ENCODE measurements around the gene DPYD. TPM values are rescaled to one million over a fixed set of nuclear protein-coding genes. Genes with fewer than 3 reads are reported as not detected.

DPYD gene
- total and polyA plus RNA-seq, 4 experiments from 2014 or later = 49.7 to 58.4 (median 51.9) TPM

DNA sequence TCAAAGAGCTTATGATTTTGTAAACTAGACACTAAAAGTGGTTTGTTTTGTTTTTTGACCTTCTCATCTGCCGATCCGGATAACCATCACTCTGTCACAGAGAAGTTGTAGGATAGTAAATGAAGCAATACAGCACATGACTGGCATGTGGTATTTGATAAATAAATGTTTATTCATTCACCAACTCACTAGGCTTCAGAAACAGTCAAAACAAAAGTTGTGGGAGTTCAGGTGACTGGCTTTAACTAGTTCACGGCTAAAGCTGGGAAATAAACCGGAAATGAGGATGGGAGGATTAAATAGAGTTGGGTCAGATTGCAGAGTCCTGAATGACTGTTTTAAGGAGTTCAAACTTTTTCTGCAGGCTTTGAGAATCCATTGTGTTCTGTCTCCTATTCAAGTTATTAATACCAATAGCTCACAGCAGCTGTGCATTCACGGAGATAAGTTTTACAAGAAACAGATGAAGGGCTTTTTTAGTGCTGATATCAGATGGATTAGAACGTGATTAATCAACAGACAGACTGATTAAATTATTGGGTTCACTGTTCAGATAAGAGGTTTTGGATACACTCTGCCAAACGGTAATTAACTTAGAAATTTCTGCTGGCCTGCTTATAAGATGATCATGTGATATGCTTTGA is 463.3 kb downstream of the DPYD start:
- intact Hi-C loops (cut with micrococcal nuclease) = no loop called here

DNA sequence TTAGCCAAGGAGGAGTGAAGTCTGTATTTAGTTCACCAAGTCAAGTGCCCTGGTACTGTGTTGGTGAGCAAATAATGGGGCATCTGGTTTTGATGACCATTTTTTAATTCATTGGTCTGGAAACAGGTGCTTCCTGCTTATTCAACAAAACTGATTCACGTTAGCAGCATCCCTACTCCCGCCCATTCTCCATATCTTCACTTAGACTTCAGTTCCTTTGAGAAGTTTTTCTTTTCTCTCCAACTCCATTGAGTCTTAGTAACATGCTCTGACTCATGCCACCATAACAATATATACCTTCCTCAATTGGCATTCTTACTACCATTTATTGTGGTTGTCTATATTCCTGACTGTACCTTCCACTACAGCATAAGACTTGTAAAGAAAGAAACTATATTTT is 468.9 kb downstream of the DPYD start:
- H3K4me3 Mint-ChIP-seq = no peak overlapping the region
- DNase-seq = no peak
- peaks cover 26% of the 10 kb centered on the region in 2 donors for H3K36me3 Mint-ChIP-seq
- H3K27ac ChIP-seq (ENCODE audit: low read depth, low read length) = no peak overlapping the region
- no peaks in the 10 kb centered on the region for H3K27me3 ChIP-seq (ENCODE audit: insufficient read depth, low read length)
- H3K27ac Mint-ChIP-seq = no peak overlapping the region
- H3K27me3 Mint-ChIP-seq = no peaks in the 10 kb centered on the region
- peaks cover 5% of the 10 kb centered on the region for H3K36me3 ChIP-seq (ENCODE audit: insufficient read depth, low read length)
- intact Hi-C loops (cut with micrococcal nuclease) = no loop called here
- no peaks in the 10 kb centered on the region for H3K9me3 ChIP-seq (ENCODE audit: control insufficient read depth in 1 of 2, low read length in 2 of 2)
- CTCF ChIA-PET (ENCODE audit: partially characterized antibody) = no interaction called here
- H3K4me3 ChIP-seq (ENCODE audit: low read length in 2 of 2) = no peak overlapping the region
- H3K4me1 ChIP-seq (ENCODE audit: insufficient read depth, low read length) = no peaks in the 10 kb centered on the region
- POLR2A ChIA-PET (ENCODE audit: partially characterized antibody) = no interaction called here
- H3K4me1 Mint-ChIP-seq = peaks cover 0 to 5% (median 3%) of the 10 kb centered on the region in 4 donors
- H3K9me3 Mint-ChIP-seq = peaks cover 0 to 1% (median 0%) of the 10 kb centered on the region in 8 donors

More for the DNA sequence above, 463.3 kb downstream of the DPYD start:
- Histone ChIP-seq H3K4me1 (ENCODE audit: insufficient read depth, low read length) (no peaks in the 10 kb centered on the region), H3K36me3 (ENCODE audit: insufficient read depth, low read length) (no peaks in the 10 kb centered on the region), H3K9me3 (ENCODE audit: control insufficient read depth in 1 of 2, low read length in 2 of 2) (no peaks in the 10 kb centered on the region), H3K27ac (ENCODE audit: low read depth, low read length) (no peak overlapping the region), H3K4me3 (ENCODE audit: low read length in 2 of 2) (no peak overlapping the region), H3K27me3 (ENCODE audit: insufficient read depth, low read length) (no peaks in the 10 kb centered on the region)
- H3K9me3 Mint-ChIP-seq = no peaks in the 10 kb centered on the region
- ChIA-PET POLR2A (ENCODE audit: partially characterized antibody) (no interaction called here), CTCF (ENCODE audit: partially characterized antibody) (no interaction called here)
- H3K4me3 Mint-ChIP-seq = no peak overlapping the region
- peaks cover 24 to 37% of the 10 kb centered on the region in 2 donors for H3K36me3 Mint-ChIP-seq
- no peak overlapping the region for H3K27ac Mint-ChIP-seq
- no peaks in the 10 kb centered on the region for H3K27me3 Mint-ChIP-seq
- peaks cover 0 to 7% (median 4%) of the 10 kb centered on the region in 4 donors for H3K4me1 Mint-ChIP-seq
- DNase-seq = no peak

DNA sequence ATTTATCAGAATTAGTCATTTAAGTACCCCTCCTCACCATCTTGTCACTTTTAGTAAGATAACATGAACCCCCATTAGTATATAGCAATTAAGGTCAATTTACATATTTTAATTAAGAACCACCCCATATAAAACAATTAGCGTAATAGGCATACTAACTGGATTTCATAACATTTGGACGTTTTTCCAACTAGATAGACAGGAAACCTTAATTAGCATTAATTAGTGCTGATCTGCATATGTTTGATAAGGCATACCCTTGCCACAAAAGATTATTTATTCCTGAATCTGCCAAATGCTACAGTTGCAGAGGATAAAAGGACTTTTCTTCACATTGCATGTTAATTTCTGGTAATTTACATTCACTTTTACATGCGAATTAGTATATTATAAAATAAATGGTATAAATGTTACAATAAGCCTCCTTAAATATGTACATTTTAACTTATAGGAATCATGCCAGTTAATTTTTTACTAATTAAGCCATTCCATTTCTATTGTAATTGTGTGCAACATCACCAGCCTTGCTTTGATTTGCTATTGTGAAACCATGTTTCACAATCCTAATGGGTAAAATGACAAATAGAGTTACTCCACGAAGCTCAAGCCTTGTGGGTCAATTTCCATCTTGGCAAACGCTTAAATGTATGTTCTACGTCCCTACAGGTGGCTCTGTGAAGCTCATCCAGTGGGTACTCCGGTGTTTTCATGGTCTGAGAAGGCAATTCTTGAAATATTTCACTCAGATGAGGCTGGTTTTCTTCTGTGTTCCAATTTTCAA is 469.6 kb downstream of the DPYD start:
- intact Hi-C loops (cut with micrococcal nuclease) = no loop called here
- Mint-ChIP-seq H3K9me3 (peaks cover 0 to 1% (median 0%) of the 10 kb centered on the region in 8 donors), H3K4me1 (peaks cover 0 to 5% (median under 1%) of the 10 kb centered on the region in 4 donors), H3K36me3 (peaks cover 28 to 29% of the 10 kb centered on the region in 2 donors), H3K27me3 (no peaks in the 10 kb centered on the region), H3K4me3 (no peak overlapping the region), H3K27ac (no peak overlapping the region)
- POLR2A ChIA-PET (ENCODE audit: partially characterized antibody) = no interaction called here
- peaks cover 7% of the 10 kb centered on the region for H3K36me3 ChIP-seq (ENCODE audit: insufficient read depth, low read length)
- no peak overlapping the region for H3K4me3 ChIP-seq (ENCODE audit: low read length in 2 of 2)
- no peaks in the 10 kb centered on the region for H3K9me3 ChIP-seq (ENCODE audit: control insufficient read depth in 1 of 2, low read length in 2 of 2)
- H3K27me3 ChIP-seq (ENCODE audit: insufficient read depth, low read length) = no peaks in the 10 kb centered on the region
- CTCF ChIA-PET (ENCODE audit: partially characterized antibody) = no interaction called here
- no peak overlapping the region for H3K27ac ChIP-seq (ENCODE audit: low read depth, low read length)
- no peaks in the 10 kb centered on the region for H3K4me1 ChIP-seq (ENCODE audit: insufficient read depth, low read length)
- no peak for DNase-seq

DNA sequence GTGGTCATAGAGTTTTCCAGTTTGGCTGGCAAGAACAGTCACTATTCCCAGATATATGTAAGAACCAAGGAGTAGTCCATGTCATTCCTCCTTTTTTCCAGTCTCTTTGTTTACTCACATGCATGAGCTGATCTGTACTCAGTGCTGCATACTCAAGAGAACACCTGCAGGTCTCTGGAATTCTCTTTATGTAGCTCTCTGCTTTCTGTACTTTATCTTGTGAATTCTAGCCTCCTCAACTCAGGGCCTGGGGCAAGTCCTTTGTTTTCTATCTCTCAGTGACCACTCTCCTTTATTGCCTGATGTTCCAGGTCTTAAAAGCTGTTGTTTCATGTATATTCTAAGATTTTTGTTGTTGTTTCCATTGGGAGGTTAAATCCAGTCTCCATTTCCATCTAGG is 478.9 kb downstream of the DPYD start:
- ChIA-PET CTCF (ENCODE audit: partially characterized antibody) (no interaction called here), POLR2A (ENCODE audit: partially characterized antibody) (no interaction called here)

DNA sequence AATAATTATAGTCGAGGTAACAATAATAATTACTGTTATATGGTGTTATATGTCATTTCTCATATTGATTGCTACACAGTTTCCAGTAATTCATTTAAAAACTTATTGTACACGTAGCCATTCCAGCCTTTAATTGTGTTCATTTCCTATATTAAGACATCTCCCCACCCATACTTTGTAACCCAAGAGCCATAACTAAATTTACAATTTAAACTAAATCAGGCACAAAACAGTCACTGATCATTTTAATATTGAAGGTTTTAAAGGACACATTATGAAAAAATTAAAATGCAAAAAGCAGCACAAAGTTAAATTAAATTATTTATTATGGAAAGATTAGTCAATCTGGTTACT is 487.0 kb downstream of the DPYD start:
- Histone ChIP-seq H3K9me3 (ENCODE audit: control insufficient read depth in 1 of 2, low read length in 2 of 2) (no peaks in the 10 kb centered on the region), H3K27me3 (ENCODE audit: insufficient read depth, low read length) (no peaks in the 10 kb centered on the region), H3K36me3 (ENCODE audit: insufficient read depth, low read length) (no peaks in the 10 kb centered on the region), H3K4me1 (ENCODE audit: insufficient read depth, low read length) (no peaks in the 10 kb centered on the region), H3K27ac (ENCODE audit: low read depth, low read length) (no peak overlapping the region), H3K4me3 (ENCODE audit: low read length in 2 of 2) (no peak overlapping the region)
- Mint-ChIP-seq H3K27me3 (no peaks in the 10 kb centered on the region), H3K27ac (no peak overlapping the region), H3K4me3 (no peak overlapping the region), H3K36me3 (peaks cover 7 to 42% of the 10 kb centered on the region in 2 donors), H3K9me3 (no peaks in the 10 kb centered on the region), H3K4me1 (no peaks in the 10 kb centered on the region)
- POLR2A ChIA-PET (ENCODE audit: partially characterized antibody) = no interaction called here
- CTCF ChIA-PET (ENCODE audit: partially characterized antibody) = no interaction called here
- DNase-seq = no peak
- intact Hi-C loops (cut with micrococcal nuclease) = no loop called here

More for the DNA sequence above, 478.9 kb downstream of the DPYD start:
- H3K36me3 ChIP-seq (ENCODE audit: insufficient read depth, low read length) = peaks cover 2% of the 10 kb centered on the region
- no peak overlapping the region for H3K4me3 ChIP-seq (ENCODE audit: low read length in 2 of 2)
- Mint-ChIP-seq H3K4me1 (peaks cover 0 to 3% (median 1%) of the 10 kb centered on the region in 4 donors), H3K27ac (no peak overlapping the region), H3K9me3 (peaks cover 0 to 2% (median 0%) of the 10 kb centered on the region in 8 donors), H3K4me3 (no peak overlapping the region), H3K27me3 (no peaks in the 10 kb centered on the region), H3K36me3 (peaks cover 17 to 46% of the 10 kb centered on the region in 2 donors)
- no peaks in the 10 kb centered on the region for H3K4me1 ChIP-seq (ENCODE audit: insufficient read depth, low read length)
- H3K9me3 ChIP-seq (ENCODE audit: control insufficient read depth in 1 of 2, low read length in 2 of 2) = no peaks in the 10 kb centered on the region
- intact Hi-C loops (cut with micrococcal nuclease) = no loop called here
- H3K27ac ChIP-seq (ENCODE audit: low read depth, low read length) = no peak overlapping the region
- no peak for DNase-seq
- no peaks in the 10 kb centered on the region for H3K27me3 ChIP-seq (ENCODE audit: insufficient read depth, low read length)

DNA sequence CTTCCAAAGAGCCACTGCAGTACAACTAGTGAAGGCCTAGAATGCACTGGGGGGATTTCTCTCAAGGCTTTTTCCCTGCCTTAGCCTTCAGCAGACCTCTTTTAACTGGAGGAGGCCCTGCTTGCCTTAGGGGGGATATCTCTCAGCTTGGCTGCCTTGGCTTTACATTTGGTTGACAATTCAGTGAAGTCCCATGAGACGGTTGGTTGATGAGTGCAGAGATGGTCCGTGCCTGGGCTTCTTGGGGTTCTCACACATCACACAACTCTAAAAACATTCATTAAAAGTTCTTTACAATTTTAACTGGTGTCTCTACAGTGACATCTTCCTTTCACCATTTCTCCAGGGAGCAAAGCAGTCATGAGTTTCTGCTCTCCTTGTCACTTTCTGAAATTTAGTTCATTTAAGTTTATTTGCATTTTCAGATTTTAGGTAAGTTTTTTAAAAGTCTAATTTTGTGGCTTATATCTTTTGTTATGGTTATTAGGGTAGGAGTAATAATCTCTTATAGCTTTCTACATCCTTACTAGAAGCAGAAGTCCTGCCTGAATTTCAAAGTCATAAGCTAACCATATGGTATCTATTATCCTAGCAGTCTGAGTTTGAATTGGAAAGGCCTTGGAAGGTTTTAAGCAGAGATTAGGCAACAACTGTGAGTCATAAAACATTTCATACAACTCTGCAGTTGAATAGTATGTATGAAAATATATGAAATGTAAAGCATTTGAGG is 487.6 kb downstream of the DPYD start:
- no peaks in the 10 kb centered on the region for H3K27me3 Mint-ChIP-seq
- Histone ChIP-seq H3K27me3 (ENCODE audit: insufficient read depth, low read length) (no peaks in the 10 kb centered on the region), H3K4me1 (ENCODE audit: insufficient read depth, low read length) (no peaks in the 10 kb centered on the region), H3K4me3 (ENCODE audit: low read length in 2 of 2) (no peak overlapping the region), H3K9me3 (ENCODE audit: control insufficient read depth in 1 of 2, low read length in 2 of 2) (no peaks in the 10 kb centered on the region), H3K36me3 (ENCODE audit: insufficient read depth, low read length) (no peaks in the 10 kb centered on the region), H3K27ac (ENCODE audit: low read depth, low read length) (no peak overlapping the region)
- no peaks in the 10 kb centered on the region for H3K4me1 Mint-ChIP-seq
- intact Hi-C loops (cut with micrococcal nuclease) = no loop called here
- no peaks in the 10 kb centered on the region for H3K9me3 Mint-ChIP-seq
- no peak overlapping the region for H3K4me3 Mint-ChIP-seq
- ChIA-PET CTCF (ENCODE audit: partially characterized antibody) (no interaction called here), POLR2A (ENCODE audit: partially characterized antibody) (no interaction called here)
- no peak overlapping the region for H3K27ac Mint-ChIP-seq
- no peak for DNase-seq
- peaks cover 7 to 38% of the 10 kb centered on the region in 2 donors for H3K36me3 Mint-ChIP-seq

DNA sequence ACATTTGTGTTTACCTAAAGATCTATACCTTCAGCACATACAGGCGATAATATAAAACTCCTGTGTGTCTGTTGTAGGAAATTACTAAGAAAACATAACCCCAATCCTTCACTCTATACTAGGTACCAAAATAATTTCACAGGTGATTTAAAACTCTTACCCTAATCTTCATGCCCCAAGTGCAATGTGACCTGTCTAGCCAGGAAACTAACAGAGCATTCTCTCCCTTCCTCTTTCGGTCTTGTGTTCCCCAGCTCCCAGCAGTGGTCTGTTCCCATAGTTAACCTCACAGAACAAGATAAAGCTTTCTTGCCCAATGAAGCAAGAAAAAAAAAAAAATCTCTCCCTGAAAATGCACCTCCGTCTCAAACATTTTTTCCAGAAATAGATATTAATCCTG is 493.5 kb downstream of the DPYD start:
- Histone ChIP-seq H3K4me1 (ENCODE audit: insufficient read depth, low read length) (no peaks in the 10 kb centered on the region), H3K27me3 (ENCODE audit: insufficient read depth, low read length) (no peaks in the 10 kb centered on the region), H3K4me3 (ENCODE audit: low read length in 2 of 2) (no peak overlapping the region), H3K36me3 (ENCODE audit: insufficient read depth, low read length) (no peaks in the 10 kb centered on the region), H3K9me3 (ENCODE audit: control insufficient read depth in 1 of 2, low read length in 2 of 2) (no peaks in the 10 kb centered on the region), H3K27ac (ENCODE audit: low read depth, low read length) (no peak overlapping the region)
- POLR2A ChIA-PET (ENCODE audit: partially characterized antibody) = no interaction called here
- CTCF ChIA-PET (ENCODE audit: partially characterized antibody) = no interaction called here
- Mint-ChIP-seq H3K9me3 (no peaks in the 10 kb centered on the region), H3K27me3 (no peaks in the 10 kb centered on the region), H3K27ac (peak overlapping the region in 1 of 7 donors; percentile 37), H3K4me1 (peaks cover 0 to 5% (median under 1%) of the 10 kb centered on the region in 4 donors), H3K4me3 (no peak overlapping the region), H3K36me3 (peaks cover 6 to 17% of the 10 kb centered on the region in 2 donors)
- DNase-seq = no peak
- intact Hi-C loops (cut with micrococcal nuclease) = no loop called here

All from CD4-positive, alpha-beta memory T cell (primary cell).